Caco-2 (cell line): Measurements from ENCODE around the gene NNAT. TPM values are rescaled to one million over a fixed set of nuclear protein-coding genes. Genes with fewer than 3 reads are reported as not detected.
"Not testable (repeated sequence)": the region's sequence is repeated elsewhere in the genome, so short reads cannot be mapped to it uniquely, and the experiment has no call there.

ENCODE experiments used
- BruUV-seq: library from RNA; stranded (reverse); fragments of 400-500 nt; replicated peaks from 2 replicates; lab custom pipeline; 2021; lab: Mats Ljungman, UMichigan
- CTCF ChIA-PET: fragments of 300-600 bp; sonication (Branson Sonifier 250); formaldehyde crosslinking; loops from one replicate; lab custom pipeline; 2022; ENCODE audit warnings: antibody characterized with exemption; lab: Charles Lee
- POLR2A ChIA-PET: fragments of 300-600 bp; sonication (Branson Sonifier 250); formaldehyde crosslinking; loops from one replicate; lab custom pipeline; 2022; ENCODE audit warnings: antibody characterized with exemption; lab: Charles Lee
- DNase-seq, 2 experiments: peaks; one replicate each; pipeline versions ENCODE4 v3.0.0 to v3.0.0-alpha.2; 2020 to 2022
- H3K27me3 ChIP-seq: replicated peaks from 2 replicates; pipeline ENCODE4 v1.6.0; 2011; ENCODE audit warnings: low read length; ENCODE audit not compliant: control insufficient read depth, insufficient read depth
- H3K36me3 ChIP-seq: 2 replicates; pipeline ENCODE4 v1.5.1; 2011; ENCODE audit warnings: low read length; ENCODE audit not compliant: control insufficient read depth, insufficient read depth
- H3K4me1 ChIP-seq: fragments of 250-450 bp; sonication (Bioruptor Pico); 2 replicates; pipeline ENCODE4 v1.5.1; 2020; ENCODE audit warnings: mild to moderate bottlenecking
- H3K4me3 ChIP-seq: 2 replicates; pipeline ENCODE4 v1.5.1; 2011; ENCODE audit warnings: low read depth, mild to moderate bottlenecking, control low read depth, low read length
- H3K9me3 ChIP-seq: fragments of 250-450 bp; sonication (Bioruptor Pico); 2 replicates; pipeline ENCODE4 v1.5.1; 2020; ENCODE audit warnings: mild to moderate bottlenecking, moderate library complexity
- H3K27ac Mint-ChIP-seq: one replicate; pipeline ENCODE4 v1.8.0; 2022; ENCODE audit warnings: mixed read lengths; ENCODE audit not compliant: unreplicated experiment
- H3K27me3 Mint-ChIP-seq: one replicate; pipeline ENCODE4 v1.8.0; 2022; ENCODE audit warnings: mixed read lengths; ENCODE audit not compliant: insufficient read depth, unreplicated experiment
- H3K36me3 Mint-ChIP-seq: one replicate; pipeline ENCODE4 v1.8.0; 2022; ENCODE audit warnings: mild to moderate bottlenecking, mixed read lengths; ENCODE audit not compliant: insufficient read depth, unreplicated experiment
- H3K4me1 Mint-ChIP-seq: one replicate; pipeline ENCODE4 v1.8.0; 2022; ENCODE audit warnings: low read depth, mixed read lengths; ENCODE audit not compliant: unreplicated experiment
- H3K4me3 Mint-ChIP-seq: one replicate; pipeline ENCODE4 v1.8.0; 2022; ENCODE audit warnings: mild to moderate bottlenecking, moderate library complexity, mixed read lengths; ENCODE audit not compliant: unreplicated experiment
- H3K9me3 Mint-ChIP-seq: one replicate; pipeline ENCODE4 v1.8.0; 2022; ENCODE audit warnings: mixed read lengths; ENCODE audit not compliant: unreplicated experiment
- intact Hi-C: fragments of 100-400 bp; cut with micrococcal nuclease; formaldehyde crosslinking; loops from one replicate; pipeline ENCODE4 v1.10.0; 2022; ENCODE audit not compliant: unreplicated experiment
- total RNA-seq: library from RNA; stranded (reverse); gene quantifications from 2 replicates; pipeline ENCODE4 v1.2.3, GENCODE V29; 2022
- TF ChIP-seq, protein P1 (sequence below), 2 experiments: fragments of 200-600 bp in 1 of 2; IDR thresholded peaks; 1 replicate in 1 of 2; 2 replicates in 1 of 2; pipeline versions ENCODE4 v1.5.1 to v1.8.0; 2011 to 2022; ENCODE audit warnings: antibody characterized with exemption in 1 of 2, control low read depth in 1 of 2, inconsistent platforms in 1 of 2, low read depth in 1 of 2, low read length in 1 of 2, mild to moderate bottlenecking in 1 of 2, moderate library complexity in 1 of 2; ENCODE audit not compliant: insufficient read depth in 1 of 2, severe bottlenecking in 1 of 2, unreplicated experiment in 1 of 2

Gene NNAT
- total RNA-seq, 1 experiment from 2014 or later = not detected

DNA sequence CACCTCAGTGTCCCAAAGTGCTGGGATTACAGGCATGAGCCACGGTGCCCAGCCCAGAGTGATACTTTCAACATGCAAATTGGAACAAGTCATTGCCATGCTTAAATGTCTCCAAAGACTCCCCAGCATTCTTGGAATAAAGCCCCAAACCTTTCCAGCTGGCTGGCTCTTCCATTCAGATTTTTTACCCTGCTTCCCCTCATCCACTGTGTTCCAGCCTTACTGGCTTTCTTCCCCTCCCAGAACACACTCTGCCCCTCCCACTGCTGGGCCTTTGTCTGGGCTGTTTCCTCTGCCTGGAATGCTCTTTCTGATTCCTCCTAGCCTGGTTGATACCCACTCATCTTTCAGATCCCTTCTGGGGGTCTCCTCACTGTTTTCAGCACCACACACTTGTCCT is 40.1 kb upstream of the NNAT start:
- CTCF ChIA-PET = interaction anchor here (0.7 kb wide), 1 partner anchor 96 kb away, joined by 3 read pairs; no protein-coding TSS in a partner anchor
- Histone ChIP-seq H3K36me3 (no peaks in the 10 kb centered on the region), H3K9me3 (no peaks in the 10 kb centered on the region), H3K4me3 (no peak overlapping the region), H3K4me1 (no peaks in the 10 kb centered on the region), H3K27me3 (peaks cover 7% of the 10 kb centered on the region)
- BruUV-seq = no TSS peak
- DNase-seq = no peak
- no peak overlapping the region for H3K4me3 Mint-ChIP-seq
- POLR2A ChIA-PET = no interaction called here
- H3K36me3 Mint-ChIP-seq = no peaks in the 10 kb centered on the region
- TF ChIP-seq, protein P1, sequence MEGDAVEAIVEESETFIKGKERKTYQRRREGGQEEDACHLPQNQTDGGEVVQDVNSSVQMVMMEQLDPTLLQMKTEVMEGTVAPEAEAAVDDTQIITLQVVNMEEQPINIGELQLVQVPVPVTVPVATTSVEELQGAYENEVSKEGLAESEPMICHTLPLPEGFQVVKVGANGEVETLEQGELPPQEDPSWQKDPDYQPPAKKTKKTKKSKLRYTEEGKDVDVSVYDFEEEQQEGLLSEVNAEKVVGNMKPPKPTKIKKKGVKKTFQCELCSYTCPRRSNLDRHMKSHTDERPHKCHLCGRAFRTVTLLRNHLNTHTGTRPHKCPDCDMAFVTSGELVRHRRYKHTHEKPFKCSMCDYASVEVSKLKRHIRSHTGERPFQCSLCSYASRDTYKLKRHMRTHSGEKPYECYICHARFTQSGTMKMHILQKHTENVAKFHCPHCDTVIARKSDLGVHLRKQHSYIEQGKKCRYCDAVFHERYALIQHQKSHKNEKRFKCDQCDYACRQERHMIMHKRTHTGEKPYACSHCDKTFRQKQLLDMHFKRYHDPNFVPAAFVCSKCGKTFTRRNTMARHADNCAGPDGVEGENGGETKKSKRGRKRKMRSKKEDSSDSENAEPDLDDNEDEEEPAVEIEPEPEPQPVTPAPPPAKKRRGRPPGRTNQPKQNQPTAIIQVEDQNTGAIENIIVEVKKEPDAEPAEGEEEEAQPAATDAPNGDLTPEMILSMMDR (IDR thresholded peaks at IDR 0.05; ENCODE audit: insufficient read depth in 1 of 2, low read depth in 1 of 2, low read length in 1 of 2, severe bottlenecking in 1 of 2, unreplicated experiment in 1 of 2) = no peak
- H3K27ac Mint-ChIP-seq = no peak overlapping the region
- H3K9me3 Mint-ChIP-seq = no peaks in the 10 kb centered on the region
- H3K4me1 Mint-ChIP-seq = no peaks in the 10 kb centered on the region
- intact Hi-C loops = no loop called here
- peaks cover 43% of the 10 kb centered on the region for H3K27me3 Mint-ChIP-seq

DNA sequence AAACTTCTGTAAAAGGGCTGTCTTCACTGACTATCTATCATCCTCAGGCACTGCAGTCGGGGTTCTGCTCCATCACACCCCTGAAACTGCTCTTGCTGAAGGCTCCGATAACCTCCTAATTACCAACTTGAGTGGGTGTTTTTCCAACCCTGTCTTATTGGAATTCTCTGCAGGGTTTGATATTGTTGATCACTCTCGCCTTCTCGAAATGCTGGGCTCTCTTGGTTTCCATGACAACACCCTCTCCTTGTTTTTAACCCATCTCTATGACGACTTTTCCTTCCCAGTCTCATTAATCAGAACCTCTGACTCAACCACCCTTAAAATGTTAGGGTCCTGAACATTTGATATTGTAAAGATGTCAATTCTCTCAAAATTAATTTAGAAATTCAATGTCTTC is 39.4 kb upstream of the NNAT start:
- Histone ChIP-seq H3K27me3 (peaks cover 7% of the 10 kb centered on the region), H3K4me3 (no peak overlapping the region), H3K4me1 (no peaks in the 10 kb centered on the region), H3K36me3 (no peaks in the 10 kb centered on the region), H3K9me3 (no peaks in the 10 kb centered on the region)
- no peaks in the 10 kb centered on the region for H3K9me3 Mint-ChIP-seq
- BruUV-seq = no TSS peak
- ChIA-PET POLR2A (no interaction called here), CTCF (no interaction called here)
- no peak overlapping the region for H3K4me3 Mint-ChIP-seq
- TF ChIP-seq, protein P1 (IDR thresholded peaks at IDR 0.05; ENCODE audit: insufficient read depth in 1 of 2, low read depth in 1 of 2, low read length in 1 of 2, severe bottlenecking in 1 of 2, unreplicated experiment in 1 of 2) = no peak
- no peaks in the 10 kb centered on the region for H3K36me3 Mint-ChIP-seq
- H3K27ac Mint-ChIP-seq = no peak overlapping the region
- intact Hi-C loops = no loop called here
- DNase-seq = no peak
- no peaks in the 10 kb centered on the region for H3K4me1 Mint-ChIP-seq
- peaks cover 39% of the 10 kb centered on the region for H3K27me3 Mint-ChIP-seq

DNA sequence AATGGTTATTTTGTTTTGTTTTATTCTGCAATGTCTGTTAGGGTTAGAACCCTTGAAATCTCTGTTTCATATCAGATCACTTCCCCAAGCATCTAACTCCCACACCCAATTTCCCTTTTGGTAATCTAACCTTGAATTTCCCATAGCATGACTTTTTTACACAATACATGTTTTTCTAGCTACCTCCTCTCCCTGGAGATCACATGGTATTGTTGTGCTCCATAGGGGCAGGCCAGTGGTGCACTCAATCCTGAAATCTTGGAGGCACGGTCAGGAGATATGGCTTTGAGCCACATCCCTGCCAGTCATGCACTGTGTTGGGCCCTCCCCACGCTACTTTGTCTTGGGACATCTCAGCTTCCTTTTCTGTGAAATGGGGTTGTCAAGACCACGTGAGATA is 36.7 kb upstream of the NNAT start:
- BruUV-seq = no TSS peak
- Mint-ChIP-seq H3K27ac (no peak overlapping the region), H3K4me1 (no peaks in the 10 kb centered on the region), H3K9me3 (no peaks in the 10 kb centered on the region), H3K4me3 (no peak overlapping the region), H3K36me3 (no peaks in the 10 kb centered on the region), H3K27me3 (peaks cover 30% of the 10 kb centered on the region)
- intact Hi-C loops = no loop called here
- ChIA-PET POLR2A (no interaction called here), CTCF (no interaction called here)
- no peaks in the 10 kb centered on the region for H3K4me1 ChIP-seq
- TF ChIP-seq, protein P1 (IDR thresholded peaks at IDR 0.05; ENCODE audit: insufficient read depth in 1 of 2, low read depth in 1 of 2, low read length in 1 of 2, severe bottlenecking in 1 of 2, unreplicated experiment in 1 of 2) = no peak
- H3K9me3 ChIP-seq = no peaks in the 10 kb centered on the region
- peak in 1 of 2 experiments; percentile 29 for DNase-seq
- H3K36me3 ChIP-seq = no peaks in the 10 kb centered on the region
- no peaks in the 10 kb centered on the region; the same call in 1 of the 2 replicates for H3K27me3 ChIP-seq
- H3K4me3 ChIP-seq = no peak overlapping the region

DNA sequence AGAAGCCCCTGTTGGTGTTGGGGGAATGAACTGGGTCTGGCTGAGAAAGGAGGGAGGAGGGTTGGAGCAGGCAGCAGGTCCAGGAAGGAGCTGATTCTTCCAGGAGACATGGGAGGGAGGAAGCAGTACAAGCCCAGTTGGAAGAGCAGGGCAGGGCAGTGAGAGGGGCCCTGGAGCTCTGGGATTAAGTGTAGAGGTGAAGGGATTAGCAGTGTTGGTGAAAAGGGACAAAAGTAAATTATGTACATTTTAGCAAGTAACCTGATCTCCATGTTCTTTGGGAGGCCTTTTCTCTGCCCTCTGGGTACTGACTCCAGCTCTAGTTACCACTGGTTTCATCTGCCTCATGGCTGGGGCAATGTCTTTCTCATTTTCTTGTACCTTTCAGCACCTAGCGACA is 34.8 kb upstream of the NNAT start:
- intact Hi-C loops, BruUV-seq: not testable (repeated sequence)

More for the DNA sequence above, 34.8 kb upstream of the NNAT start:
- DNase-seq, H3K4me1 Mint-ChIP-seq, H3K4me3 ChIP-seq, H3K27ac Mint-ChIP-seq, H3K9me3 Mint-ChIP-seq, CTCF ChIA-PET, H3K27me3 ChIP-seq, POLR2A ChIA-PET, H3K36me3 ChIP-seq, H3K9me3 ChIP-seq, H3K4me1 ChIP-seq, H3K36me3 Mint-ChIP-seq, H3K4me3 Mint-ChIP-seq: not testable (repeated sequence)
- peaks cover 16% of the 10 kb centered on the region for H3K27me3 Mint-ChIP-seq
